Measurements from ENCODE around the gene F2R.
"Not testable (repeated sequence)": the region's sequence is repeated elsewhere in the genome, so short reads cannot be mapped to it uniquely, and the experiment has no call there.

The F2R gene

DNA sequence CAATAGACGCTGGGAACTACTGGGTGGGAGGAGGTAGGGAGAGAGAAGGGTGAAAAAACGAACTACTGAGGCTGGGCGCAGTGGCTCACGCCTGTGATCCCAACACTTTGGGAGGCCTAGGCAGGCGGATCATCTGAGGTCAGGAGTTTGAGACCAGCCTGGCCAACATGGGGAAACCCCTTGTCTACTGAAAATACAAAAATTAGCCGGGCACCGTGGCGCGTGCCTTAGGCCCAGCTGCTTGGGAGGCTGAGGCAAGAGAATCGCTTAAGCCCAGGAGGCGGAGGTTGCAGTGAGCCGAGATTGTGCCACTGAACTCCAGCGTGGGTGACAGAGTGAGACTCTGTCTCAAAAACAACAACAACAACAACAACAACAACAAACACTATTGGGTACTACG, 55.1 kb downstream of the F2R start:
- not testable (repeated sequence) for ATAC-seq

DNA sequence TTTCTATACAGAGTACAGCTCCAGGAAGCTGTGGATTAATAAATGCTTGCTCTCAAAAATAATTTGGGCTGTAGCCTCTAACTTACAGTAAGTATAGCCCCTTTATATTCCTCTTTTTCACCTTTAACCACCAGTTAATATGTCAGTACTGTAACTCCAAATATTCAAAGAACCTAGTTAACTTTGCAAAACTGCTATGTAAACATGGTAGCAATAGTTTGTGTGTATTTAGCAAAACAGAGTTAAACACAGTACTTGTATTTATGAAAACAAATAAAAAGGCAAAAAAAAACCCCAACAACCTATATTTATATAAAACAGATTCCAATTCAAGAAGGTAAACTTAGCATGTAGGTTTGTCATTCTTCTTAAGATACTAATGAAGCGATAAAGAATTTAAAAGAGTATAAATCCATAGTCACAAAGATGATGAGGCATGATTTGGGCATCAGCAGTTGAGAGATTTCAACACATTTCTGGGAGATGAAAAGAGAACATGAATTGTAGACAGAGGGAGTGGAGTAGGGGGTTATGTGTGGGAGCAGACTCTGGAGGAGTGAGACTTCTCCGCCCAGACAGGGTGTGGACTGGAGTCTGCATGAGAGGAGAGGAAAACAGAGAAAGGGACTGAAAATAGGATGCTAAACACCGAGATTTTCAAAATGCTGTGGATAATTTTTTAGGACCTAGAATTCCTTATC, 55.9 kb downstream of the F2R start:
- TF ChIP-seq TCF4 (CRISPR knock-in tag; IDR thresholded peaks at IDR 0.05; ENCODE audit: borderline replicate concordance) (no peak), CSDC2 (CRISPR knock-in tag; IDR thresholded peaks at IDR 0.05) (no peak), BACH2 (CRISPR knock-in tag; IDR thresholded peaks at IDR 0.05; ENCODE audit: borderline replicate concordance) (no peak), ESRRG (CRISPR knock-in tag; IDR thresholded peaks at IDR 0.05) (no peak), ISL1 (CRISPR knock-in tag; IDR thresholded peaks at IDR 0.05) (no peak), ZNF70 (CRISPR knock-in tag; IDR thresholded peaks at IDR 0.05) (no peak), ZFP30 (CRISPR knock-in tag; IDR thresholded peaks at IDR 0.05) (no peak), SNAI2 (CRISPR knock-in tag; IDR thresholded peaks at IDR 0.05) (no peak), ZFP3 (CRISPR knock-in tag; IDR thresholded peaks at IDR 0.05) (no peak), PPARA (CRISPR knock-in tag; IDR thresholded peaks at IDR 0.05; ENCODE audit: borderline replicate concordance) (no peak), ZNF8 (CRISPR knock-in tag; IDR thresholded peaks at IDR 0.05) (no peak), GLIS3 (CRISPR knock-in tag; IDR thresholded peaks at IDR 0.05) (no peak)
- TF ChIP-seq, protein P1, sequence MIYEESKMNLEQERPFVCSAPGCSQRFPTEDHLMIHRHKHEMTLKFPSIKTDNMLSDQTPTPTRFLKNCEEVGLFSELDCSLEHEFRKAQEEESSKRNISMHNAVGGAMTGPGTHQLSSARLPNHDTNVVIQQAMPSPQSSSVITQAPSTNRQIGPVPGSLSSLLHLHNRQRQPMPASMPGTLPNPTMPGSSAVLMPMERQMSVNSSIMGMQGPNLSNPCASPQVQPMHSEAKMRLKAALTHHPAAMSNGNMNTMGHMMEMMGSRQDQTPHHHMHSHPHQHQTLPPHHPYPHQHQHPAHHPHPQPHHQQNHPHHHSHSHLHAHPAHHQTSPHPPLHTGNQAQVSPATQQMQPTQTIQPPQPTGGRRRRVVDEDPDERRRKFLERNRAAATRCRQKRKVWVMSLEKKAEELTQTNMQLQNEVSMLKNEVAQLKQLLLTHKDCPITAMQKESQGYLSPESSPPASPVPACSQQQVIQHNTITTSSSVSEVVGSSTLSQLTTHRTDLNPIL (CRISPR knock-in tag; IDR thresholded peaks at IDR 0.05; ENCODE audit: low read depth), result no peak
- TF ChIP-seq, protein P2, sequence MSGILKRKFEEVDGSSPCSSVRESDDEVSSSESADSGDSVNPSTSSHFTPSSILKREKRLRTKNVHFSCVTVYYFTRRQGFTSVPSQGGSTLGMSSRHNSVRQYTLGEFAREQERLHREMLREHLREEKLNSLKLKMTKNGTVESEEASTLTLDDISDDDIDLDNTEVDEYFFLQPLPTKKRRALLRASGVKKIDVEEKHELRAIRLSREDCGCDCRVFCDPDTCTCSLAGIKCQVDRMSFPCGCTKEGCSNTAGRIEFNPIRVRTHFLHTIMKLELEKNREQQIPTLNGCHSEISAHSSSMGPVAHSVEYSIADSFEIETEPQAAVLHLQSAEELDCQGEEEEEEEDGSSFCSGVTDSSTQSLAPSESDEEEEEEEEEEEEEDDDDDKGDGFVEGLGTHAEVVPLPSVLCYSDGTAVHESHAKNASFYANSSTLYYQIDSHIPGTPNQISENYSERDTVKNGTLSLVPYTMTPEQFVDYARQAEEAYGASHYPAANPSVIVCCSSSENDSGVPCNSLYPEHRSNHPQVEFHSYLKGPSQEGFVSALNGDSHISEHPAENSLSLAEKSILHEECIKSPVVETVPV (CRISPR knock-in tag; IDR thresholded peaks at IDR 0.05), result no peak
- TF ChIP-seq, protein P3, sequence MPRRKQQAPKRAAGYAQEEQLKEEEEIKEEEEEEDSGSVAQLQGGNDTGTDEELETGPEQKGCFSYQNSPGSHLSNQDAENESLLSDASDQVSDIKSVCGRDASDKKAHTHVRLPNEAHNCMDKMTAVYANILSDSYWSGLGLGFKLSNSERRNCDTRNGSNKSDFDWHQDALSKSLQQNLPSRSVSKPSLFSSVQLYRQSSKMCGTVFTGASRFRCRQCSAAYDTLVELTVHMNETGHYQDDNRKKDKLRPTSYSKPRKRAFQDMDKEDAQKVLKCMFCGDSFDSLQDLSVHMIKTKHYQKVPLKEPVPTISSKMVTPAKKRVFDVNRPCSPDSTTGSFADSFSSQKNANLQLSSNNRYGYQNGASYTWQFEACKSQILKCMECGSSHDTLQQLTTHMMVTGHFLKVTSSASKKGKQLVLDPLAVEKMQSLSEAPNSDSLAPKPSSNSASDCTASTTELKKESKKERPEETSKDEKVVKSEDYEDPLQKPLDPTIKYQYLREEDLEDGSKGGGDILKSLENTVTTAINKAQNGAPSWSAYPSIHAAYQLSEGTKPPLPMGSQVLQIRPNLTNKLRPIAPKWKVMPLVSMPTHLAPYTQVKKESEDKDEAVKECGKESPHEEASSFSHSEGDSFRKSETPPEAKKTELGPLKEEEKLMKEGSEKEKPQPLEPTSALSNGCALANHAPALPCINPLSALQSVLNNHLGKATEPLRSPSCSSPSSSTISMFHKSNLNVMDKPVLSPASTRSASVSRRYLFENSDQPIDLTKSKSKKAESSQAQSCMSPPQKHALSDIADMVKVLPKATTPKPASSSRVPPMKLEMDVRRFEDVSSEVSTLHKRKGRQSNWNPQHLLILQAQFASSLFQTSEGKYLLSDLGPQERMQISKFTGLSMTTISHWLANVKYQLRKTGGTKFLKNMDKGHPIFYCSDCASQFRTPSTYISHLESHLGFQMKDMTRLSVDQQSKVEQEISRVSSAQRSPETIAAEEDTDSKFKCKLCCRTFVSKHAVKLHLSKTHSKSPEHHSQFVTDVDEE (CRISPR knock-in tag; IDR thresholded peaks at IDR 0.05), result no peak
- TF ChIP-seq, protein P4, sequence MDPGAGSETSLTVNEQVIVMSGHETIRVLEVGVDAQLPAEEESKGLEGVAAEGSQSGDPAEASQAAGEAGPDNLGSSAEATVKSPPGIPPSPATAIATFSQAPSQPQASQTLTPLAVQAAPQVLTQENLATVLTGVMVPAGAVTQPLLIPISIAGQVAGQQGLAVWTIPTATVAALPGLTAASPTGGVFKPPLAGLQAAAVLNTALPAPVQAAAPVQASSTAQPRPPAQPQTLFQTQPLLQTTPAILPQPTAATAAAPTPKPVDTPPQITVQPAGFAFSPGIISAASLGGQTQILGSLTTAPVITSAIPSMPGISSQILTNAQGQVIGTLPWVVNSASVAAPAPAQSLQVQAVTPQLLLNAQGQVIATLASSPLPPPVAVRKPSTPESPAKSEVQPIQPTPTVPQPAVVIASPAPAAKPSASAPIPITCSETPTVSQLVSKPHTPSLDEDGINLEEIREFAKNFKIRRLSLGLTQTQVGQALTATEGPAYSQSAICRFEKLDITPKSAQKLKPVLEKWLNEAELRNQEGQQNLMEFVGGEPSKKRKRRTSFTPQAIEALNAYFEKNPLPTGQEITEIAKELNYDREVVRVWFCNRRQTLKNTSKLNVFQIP (CRISPR knock-in tag; IDR thresholded peaks at IDR 0.05; ENCODE audit: borderline replicate concordance, low read depth), result no peak
- ATAC-seq, result no peak

DNA sequence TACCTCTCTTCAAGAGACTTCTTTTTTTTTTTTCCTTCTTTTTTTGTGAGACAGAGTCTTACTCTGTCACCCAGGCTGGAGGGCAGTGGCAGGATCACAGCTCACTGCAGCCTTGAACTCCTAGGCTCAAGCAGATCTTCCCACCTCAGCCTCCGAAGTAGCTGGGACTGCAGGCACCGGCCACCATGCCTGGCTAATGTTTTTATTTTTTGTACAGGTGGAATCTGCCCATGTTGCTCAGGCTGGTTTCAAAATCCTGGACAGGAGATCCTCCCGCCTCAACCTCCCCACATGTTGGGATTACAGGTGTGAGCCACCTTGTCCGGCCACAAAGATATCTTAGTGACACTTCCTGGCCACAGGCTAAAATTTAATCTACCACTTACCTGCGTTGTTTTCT, 60.0 kb downstream of the F2R start:
- ATAC-seq, result no peak

More for the DNA sequence above, 60.0 kb downstream of the F2R start:
- no peak for TF ChIP-seq TOX (CRISPR knock-in tag; IDR thresholded peaks at IDR 0.05; ENCODE audit: borderline replicate concordance)
- TF ChIP-seq, protein P4 (CRISPR knock-in tag; IDR thresholded peaks at IDR 0.05; ENCODE audit: borderline replicate concordance, low read depth), result no peak
- TF ChIP-seq, protein P1 (CRISPR knock-in tag; IDR thresholded peaks at IDR 0.05; ENCODE audit: low read depth), result no peak
- no peak for TF ChIP-seq TCF4 (CRISPR knock-in tag; IDR thresholded peaks at IDR 0.05; ENCODE audit: borderline replicate concordance)
- no peak for TF ChIP-seq ZC3H10 (CRISPR knock-in tag; IDR thresholded peaks at IDR 0.05)
- no peak for TF ChIP-seq ZNF565 (CRISPR knock-in tag; conservative IDR thresholded peaks at IDR 0.05; ENCODE audit: low read depth)

Data from SK-N-SH treated with all-trans-retinoic acid at 6 μM for 48 hours (cell line).